HEK293 (cell line): Measurements from ENCODE around the gene NOS2.
"Not testable (repeated sequence)": the region's sequence is repeated elsewhere in the genome, so short reads cannot be mapped to it uniquely, and the experiment has no call there.

Source experiments
- CTCF ChIP-seq: fragments of 450-650 bp; formaldehyde crosslinking; IDR thresholded peaks from 2 replicates; pipeline ENCODE4 v1.5.1; 2016; ENCODE audit warnings: missing biosample characterization, missing genetic modification characterization
- ELK4 ChIP-seq: IDR thresholded peaks from 2 replicates; pipeline ENCODE4 v1.6.1; 2011; ENCODE audit warnings: mild to moderate bottlenecking, low read depth, low read length, borderline replicate concordance
- GLI4 ChIP-seq: fragments of 450-650 bp; formaldehyde crosslinking; IDR thresholded peaks from 2 replicates; pipeline ENCODE4 v1.5.1; 2016; ENCODE audit warnings: missing biosample characterization, missing genetic modification characterization
- PRDM10 ChIP-seq: fragments of 450-650 bp; formaldehyde crosslinking; IDR thresholded peaks from 2 replicates; pipeline ENCODE4 v1.5.1; 2016; ENCODE audit warnings: missing biosample characterization, missing genetic modification characterization
- ZBTB44 ChIP-seq: fragments of 450-650 bp; IDR thresholded peaks from 2 replicates; pipeline ENCODE4 v1.5.1; 2018; ENCODE audit warnings: missing biosample characterization, mild to moderate bottlenecking, missing genetic modification characterization
- ZBTB49 ChIP-seq: fragments of 450-650 bp; formaldehyde crosslinking; IDR thresholded peaks from 2 replicates; pipeline ENCODE4 v1.5.1; 2016; ENCODE audit warnings: missing biosample characterization, missing genetic modification characterization, low read depth
- ZNF335 ChIP-seq: fragments of 450-650 bp; formaldehyde crosslinking; conservative IDR thresholded peaks from 2 replicates; pipeline ENCODE4 v1.5.1; 2016; ENCODE audit warnings: missing biosample characterization, missing genetic modification characterization
- ZNF510 ChIP-seq: fragments of 450-650 bp; formaldehyde crosslinking; IDR thresholded peaks from 2 replicates; pipeline ENCODE4 v1.5.1; 2018; ENCODE audit warnings: mild to moderate bottlenecking, missing genetic modification characterization, missing biosample characterization; ENCODE audit not compliant: insufficient replicate concordance
- ZNF571 ChIP-seq: fragments of 450-650 bp; formaldehyde crosslinking; IDR thresholded peaks from 2 replicates; pipeline ENCODE4 v1.5.0; 2017; ENCODE audit warnings: missing biosample characterization, missing genetic modification characterization

DNA sequence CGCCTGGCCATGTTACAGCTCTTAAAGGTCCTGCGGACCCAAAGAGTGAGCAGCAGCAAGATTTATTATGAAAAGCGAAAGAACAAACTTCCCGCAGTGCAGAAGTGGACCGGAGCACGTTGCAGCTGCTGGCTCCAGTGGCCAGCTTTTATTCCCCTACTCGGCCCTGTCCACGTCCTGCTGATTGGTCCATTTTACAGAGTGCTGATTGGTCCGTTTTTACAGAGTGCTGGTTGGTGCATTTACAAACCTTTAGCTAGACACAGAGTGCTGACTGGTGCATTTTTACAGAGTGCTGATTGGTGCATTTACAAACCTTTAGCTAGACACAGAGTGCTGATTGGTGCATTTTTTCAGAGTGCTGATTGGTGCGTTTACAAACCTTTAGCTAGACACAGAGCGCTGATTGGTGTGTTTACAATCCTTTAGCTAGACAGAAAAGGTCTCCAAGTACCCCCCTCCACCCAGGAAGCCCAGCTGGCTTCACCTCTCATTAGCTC, 46.5 kb upstream of the NOS2 start:
- not testable (repeated sequence) for TF ChIP-seq ZNF335; CTCF; GLI4 (tag by site-specific recombination); ZNF510 (tag by site-specific recombination); ZBTB44 (tag by site-specific recombination); ZNF571 (tag by site-specific recombination); PRDM10; ELK4; ZBTB49
